ENCODE data around the gene PIAS2.
"Not testable (repeated sequence)": the region's sequence is repeated elsewhere in the genome, so short reads cannot be mapped to it uniquely, and the experiment has no call there.

The PIAS2 gene

DNA sequence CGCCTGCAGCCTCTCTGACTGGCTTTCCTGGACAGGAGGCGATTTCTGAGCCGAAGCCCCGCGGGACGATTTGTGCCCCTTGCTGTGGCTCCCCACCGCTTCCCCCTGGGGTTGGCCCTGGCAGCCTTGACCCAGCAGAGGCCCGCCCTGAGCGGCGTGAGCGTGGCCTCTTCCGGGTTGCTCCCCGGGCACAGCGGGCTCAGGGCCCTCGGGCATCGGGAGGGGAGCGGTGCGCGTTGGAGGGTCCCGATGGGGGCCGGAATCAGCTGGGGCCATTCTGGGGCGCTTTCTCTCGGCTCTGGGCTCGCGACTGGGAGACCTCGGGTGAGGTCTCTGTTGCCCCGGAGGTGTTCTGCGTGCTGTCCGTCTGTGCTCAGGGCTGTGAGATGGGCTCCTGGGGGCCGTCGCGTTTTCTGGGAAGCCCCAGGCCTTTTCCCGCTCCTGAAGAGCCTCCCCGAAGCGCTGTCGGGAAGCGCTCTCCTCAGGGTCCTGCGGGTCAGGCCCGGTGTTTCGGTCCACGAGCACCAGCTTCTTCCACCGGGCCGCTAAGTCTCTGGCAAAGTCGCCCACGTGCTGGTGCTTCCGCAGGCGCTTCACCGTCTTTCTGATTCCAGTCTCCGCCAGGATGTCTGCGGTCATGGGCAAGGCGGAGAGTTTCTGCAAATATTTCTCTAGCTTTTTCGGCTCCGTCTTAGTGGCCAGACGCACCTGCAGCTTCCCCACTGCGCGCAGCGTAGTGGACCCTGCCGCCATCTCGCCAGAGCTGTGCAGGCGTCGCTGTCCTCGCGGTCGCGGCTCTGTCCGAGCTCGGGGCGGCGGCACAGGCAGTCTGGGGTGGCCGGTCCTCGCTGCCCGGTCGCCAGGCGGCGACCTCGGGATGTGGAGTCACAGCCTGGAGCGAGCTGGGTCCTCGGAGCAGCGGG lies 46.6 kb upstream of the PIAS2 start:
- not testable (repeated sequence) for H3K4me3 ChIP-seq (ENCODE audit: low read depth, low read length)
- WGBS (ENCODE audit: extremely low coverage, insufficient coverage, insufficient read length), result no CpG with 5 or more reads among the region's 79 CpGs

GRCh38 chr18:46958209-46958608 lies 40.9 kb upstream of the PIAS2 start:
- no peak overlapping the region for H4K12ac ChIP-seq (ENCODE audit: low read depth, low read length)
- peaks cover 0 to 1% of the 10 kb centered on the region in 2 experiments for H3K36me3 ChIP-seq (ENCODE audit: control insufficient read depth in 1 of 2, insufficient read depth in 2 of 2, low read length in 2 of 2)
- no peaks in the 10 kb centered on the region for H3K79me2 ChIP-seq (ENCODE audit: control insufficient read depth, insufficient read depth, low read length, poor library complexity)
- H3K4ac ChIP-seq (ENCODE audit: low read depth, low read length), result no peak overlapping the region
- H3K27me3 ChIP-seq (ENCODE audit: insufficient read depth, low read length), result no peaks in the 10 kb centered on the region
- H3K23ac ChIP-seq (ENCODE audit: low read length), result no peak overlapping the region
- H3K4me2 ChIP-seq (ENCODE audit: low read length), result no peak overlapping the region
- H4K8ac ChIP-seq (ENCODE audit: low read depth, low read length), result no peak overlapping the region
- no peaks in the 10 kb centered on the region for H3K9me3 ChIP-seq (ENCODE audit: insufficient read depth, low read depth, low read length)
- DNase-seq, result no peak
- H2AK5ac ChIP-seq (ENCODE audit: low read length), result no peak overlapping the region
- H2BK12ac ChIP-seq (ENCODE audit: low read length), result no peak overlapping the region
- H2BK120ac ChIP-seq (ENCODE audit: insufficient read depth, low read length, poor library complexity), result no peak overlapping the region
- H3K4me3 ChIP-seq (ENCODE audit: low read depth, low read length), result no peak overlapping the region
- no peak overlapping the region for H3K18ac ChIP-seq (ENCODE audit: low read length)
- no peak overlapping the region for H3K9ac ChIP-seq (ENCODE audit: low read length)
- H3K14ac ChIP-seq (ENCODE audit: low read length), result no peak overlapping the region
- no peak overlapping the region for H3K27ac ChIP-seq (ENCODE audit: low read depth, low read length)
- H2BK5ac ChIP-seq (ENCODE audit: low read depth, low read length, poor library complexity), result no peak overlapping the region
- H4K91ac ChIP-seq (ENCODE audit: low read depth, low read length), result no peak overlapping the region
- no CpG with 5 or more reads among the region's 4 CpGs for WGBS (ENCODE audit: extremely low coverage, insufficient coverage, insufficient read length)
- H2AFZ ChIP-seq (ENCODE audit: insufficient read depth, low read length, poor library complexity), result no peak overlapping the region
- no peaks in the 10 kb centered on the region for H3K4me1 ChIP-seq (ENCODE audit: control insufficient read depth in 1 of 2, insufficient read depth in 2 of 2, low read length in 2 of 2)
- H3K79me1 ChIP-seq (ENCODE audit: low read length), result no peaks in the 10 kb centered on the region

More for the DNA sequence above, 46.6 kb upstream of the PIAS2 start:
- not testable (repeated sequence) for H2BK5ac ChIP-seq (ENCODE audit: low read depth, low read length, poor library complexity); H3K9me3 ChIP-seq (ENCODE audit: insufficient read depth, low read depth, low read length); H4K12ac ChIP-seq (ENCODE audit: low read depth, low read length); H3K27me3 ChIP-seq (ENCODE audit: insufficient read depth, low read length); H3K4me2 ChIP-seq (ENCODE audit: low read length); H3K9ac ChIP-seq (ENCODE audit: low read length); H4K91ac ChIP-seq (ENCODE audit: low read depth, low read length); H4K8ac ChIP-seq (ENCODE audit: low read depth, low read length); H3K79me2 ChIP-seq (ENCODE audit: control insufficient read depth, insufficient read depth, low read length, poor library complexity); H3K79me1 ChIP-seq (ENCODE audit: low read length); H3K18ac ChIP-seq (ENCODE audit: low read length); H3K4me1 ChIP-seq (ENCODE audit: control insufficient read depth in 1 of 2, insufficient read depth in 2 of 2, low read length in 2 of 2); H3K23ac ChIP-seq (ENCODE audit: low read length); H3K27ac ChIP-seq (ENCODE audit: low read depth, low read length); H3K36me3 ChIP-seq (ENCODE audit: control insufficient read depth in 1 of 2, insufficient read depth in 2 of 2, low read length in 2 of 2); H3K4ac ChIP-seq (ENCODE audit: low read depth, low read length); DNase-seq; H2BK120ac ChIP-seq (ENCODE audit: insufficient read depth, low read length, poor library complexity); H2AK5ac ChIP-seq (ENCODE audit: low read length); H2AFZ ChIP-seq (ENCODE audit: insufficient read depth, low read length, poor library complexity); H3K14ac ChIP-seq (ENCODE audit: low read length); H2BK12ac ChIP-seq (ENCODE audit: low read length)

GRCh38 chr18:46953195-46953594 lies 35.9 kb upstream of the PIAS2 start:
- WGBS (ENCODE audit: extremely low coverage, insufficient coverage, insufficient read length), result no CpG with 5 or more reads among the region's 5 CpGs
- no peak overlapping the region for H3K18ac ChIP-seq (ENCODE audit: low read length)
- H3K4me2 ChIP-seq (ENCODE audit: low read length), result no peak overlapping the region
- no peak overlapping the region for H3K9ac ChIP-seq (ENCODE audit: low read length)
- H3K4ac ChIP-seq (ENCODE audit: low read depth, low read length), result no peak overlapping the region
- H2AK5ac ChIP-seq (ENCODE audit: low read length), result no peak overlapping the region
- H2BK5ac ChIP-seq (ENCODE audit: low read depth, low read length, poor library complexity), result no peak overlapping the region
- no peaks in the 10 kb centered on the region for H3K27me3 ChIP-seq (ENCODE audit: insufficient read depth, low read length)
- no peak overlapping the region for H2BK120ac ChIP-seq (ENCODE audit: insufficient read depth, low read length, poor library complexity)
- no peak overlapping the region for H3K27ac ChIP-seq (ENCODE audit: low read depth, low read length)
- no peaks in the 10 kb centered on the region for H3K9me3 ChIP-seq (ENCODE audit: insufficient read depth, low read depth, low read length)
- no peak overlapping the region for H4K8ac ChIP-seq (ENCODE audit: low read depth, low read length)
- H4K12ac ChIP-seq (ENCODE audit: low read depth, low read length), result no peak overlapping the region
- H3K36me3 ChIP-seq (ENCODE audit: control insufficient read depth in 1 of 2, insufficient read depth in 2 of 2, low read length in 2 of 2), result no peaks in the 10 kb centered on the region
- H3K4me3 ChIP-seq (ENCODE audit: low read depth, low read length), result no peak overlapping the region
- H3K4me1 ChIP-seq (ENCODE audit: control insufficient read depth in 1 of 2, insufficient read depth in 2 of 2, low read length in 2 of 2), result no peaks in the 10 kb centered on the region
- no peak overlapping the region for H4K91ac ChIP-seq (ENCODE audit: low read depth, low read length)
- H3K14ac ChIP-seq (ENCODE audit: low read length), result no peak overlapping the region
- H2BK12ac ChIP-seq (ENCODE audit: low read length), result no peak overlapping the region
- H2AFZ ChIP-seq (ENCODE audit: insufficient read depth, low read length, poor library complexity), result no peak overlapping the region
- H3K23ac ChIP-seq (ENCODE audit: low read length), result no peak overlapping the region
- H3K79me2 ChIP-seq (ENCODE audit: control insufficient read depth, insufficient read depth, low read length, poor library complexity), result no peaks in the 10 kb centered on the region
- DNase-seq, result no peak
- no peaks in the 10 kb centered on the region for H3K79me1 ChIP-seq (ENCODE audit: low read length)

- no CpG with 5 or more reads among the region's 5 CpGs for WGBS (ENCODE audit: extremely low coverage, insufficient coverage, insufficient read length)
- no peak overlapping the region for H4K91ac ChIP-seq (ENCODE audit: low read depth, low read length)
- H4K12ac ChIP-seq (ENCODE audit: low read depth, low read length), result no peak overlapping the region
These were observed 32.9 kb upstream of the PIAS2 start for GRCh38 chr18:46950064-46950656.

More at GRCh38 chr18:46950064-46950656, 32.9 kb upstream of the PIAS2 start:
- no peak overlapping the region for H3K23ac ChIP-seq (ENCODE audit: low read length)
- H3K9me3 ChIP-seq (ENCODE audit: insufficient read depth, low read depth, low read length), result no peaks in the 10 kb centered on the region
- H3K18ac ChIP-seq (ENCODE audit: low read length), result no peak overlapping the region
- no peak overlapping the region for H2AK5ac ChIP-seq (ENCODE audit: low read length)
- no peaks in the 10 kb centered on the region for H3K27me3 ChIP-seq (ENCODE audit: insufficient read depth, low read length)
- no peaks in the 10 kb centered on the region for H3K79me2 ChIP-seq (ENCODE audit: control insufficient read depth, insufficient read depth, low read length, poor library complexity)
- no peaks in the 10 kb centered on the region for H3K4me1 ChIP-seq (ENCODE audit: control insufficient read depth in 1 of 2, insufficient read depth in 2 of 2, low read length in 2 of 2)
- no peak for DNase-seq
- no peak overlapping the region for H3K9ac ChIP-seq (ENCODE audit: low read length)
- H4K8ac ChIP-seq (ENCODE audit: low read depth, low read length), result no peak overlapping the region
- H3K4ac ChIP-seq (ENCODE audit: low read depth, low read length), result no peak overlapping the region
- H2BK12ac ChIP-seq (ENCODE audit: low read length), result no peak overlapping the region
- no peak overlapping the region for H3K27ac ChIP-seq (ENCODE audit: low read depth, low read length)
- no peak overlapping the region for H2BK120ac ChIP-seq (ENCODE audit: insufficient read depth, low read length, poor library complexity)
- no peak overlapping the region for H3K14ac ChIP-seq (ENCODE audit: low read length)
- no peaks in the 10 kb centered on the region for H3K79me1 ChIP-seq (ENCODE audit: low read length)
- H3K36me3 ChIP-seq (ENCODE audit: control insufficient read depth in 1 of 2, insufficient read depth in 2 of 2, low read length in 2 of 2), result no peaks in the 10 kb centered on the region
- no peak overlapping the region for H2BK5ac ChIP-seq (ENCODE audit: low read depth, low read length, poor library complexity)
- H3K4me2 ChIP-seq (ENCODE audit: low read length), result no peak overlapping the region
- no peak overlapping the region for H3K4me3 ChIP-seq (ENCODE audit: low read depth, low read length)
- H2AFZ ChIP-seq (ENCODE audit: insufficient read depth, low read length, poor library complexity), result no peak overlapping the region
